HG03175 (cell line): ENCODE results near the gene FBLL1.
"Not testable (repeated sequence)": the region's sequence is repeated elsewhere in the genome, so short reads cannot be mapped to it uniquely, and the experiment has no call there.

Experiments
- ATAC-seq: cut with Tn5 transposase; IDR thresholded peaks from one replicate; pipeline ENCODE4 v1.9.1; 2021; ENCODE audit warnings: mild to moderate bottlenecking, moderate library complexity; ENCODE audit not compliant: unreplicated experiment

Gene FBLL1

DNA sequence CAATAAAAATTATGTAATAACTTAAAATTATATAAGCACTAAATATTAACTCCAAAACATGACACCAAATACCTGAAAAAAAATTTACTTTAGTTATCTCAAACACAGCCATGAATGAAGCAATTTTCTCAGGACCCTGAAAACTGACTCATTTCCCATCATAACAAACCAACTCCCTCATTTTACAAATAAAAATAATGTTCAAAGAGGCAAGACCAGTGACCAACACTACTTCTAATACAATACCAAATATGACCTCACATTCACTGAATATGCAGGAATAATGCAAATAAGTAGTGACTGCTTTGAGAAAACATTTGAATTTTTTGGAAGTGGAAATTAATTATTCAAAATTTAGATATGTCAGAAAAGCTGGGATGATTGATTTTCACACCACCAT, 21.6 kb downstream of the FBLL1 start:
- ATAC-seq, result no peak

DNA sequence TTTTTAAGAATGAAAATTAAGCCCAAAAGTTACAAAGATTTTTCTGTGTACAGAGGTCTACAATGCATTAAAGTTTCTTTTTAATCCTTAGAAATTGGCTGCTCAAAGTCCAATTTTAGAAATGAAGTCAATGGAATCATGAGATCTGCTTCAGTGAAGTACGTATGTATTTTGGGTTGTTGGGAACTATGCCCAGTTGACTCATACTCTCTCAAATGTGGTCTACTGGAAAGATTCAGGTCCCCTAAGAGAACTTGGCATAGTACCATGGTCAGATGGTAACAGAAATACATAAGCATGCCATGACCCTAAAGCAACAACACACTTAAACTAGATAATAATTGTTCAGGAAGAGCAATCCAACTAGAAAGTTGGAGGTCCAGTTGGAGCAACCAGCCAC, 23.0 kb downstream of the FBLL1 start:
- no peak for ATAC-seq

GRCh38 chr5:168553377-168554130, 24.4 kb downstream of the FBLL1 start:
- ATAC-seq, result no peak

DNA sequence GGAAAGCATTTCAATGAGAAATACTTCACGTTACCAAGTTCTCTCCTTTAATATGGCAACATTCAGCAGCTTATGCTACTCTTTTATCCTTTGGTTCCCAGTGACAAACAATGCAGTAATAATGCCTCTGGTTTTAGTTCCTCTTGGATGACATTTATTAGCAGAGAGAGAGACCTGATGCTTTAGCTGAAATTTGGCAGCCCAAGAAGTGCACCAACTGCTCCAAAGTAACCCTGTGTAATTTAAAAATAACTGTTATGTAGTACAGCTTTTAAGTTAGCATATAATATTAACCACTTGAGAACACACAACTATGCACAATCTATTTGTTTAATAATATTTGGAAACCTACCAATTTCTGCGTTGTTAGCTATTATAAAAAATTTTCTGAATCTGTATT, 28.3 kb downstream of the FBLL1 start:
- no peak for ATAC-seq

- ATAC-seq, result no peak
Measured at GRCh38 chr5:168562279-168562678, 33.2 kb downstream of the FBLL1 start.

DNA sequence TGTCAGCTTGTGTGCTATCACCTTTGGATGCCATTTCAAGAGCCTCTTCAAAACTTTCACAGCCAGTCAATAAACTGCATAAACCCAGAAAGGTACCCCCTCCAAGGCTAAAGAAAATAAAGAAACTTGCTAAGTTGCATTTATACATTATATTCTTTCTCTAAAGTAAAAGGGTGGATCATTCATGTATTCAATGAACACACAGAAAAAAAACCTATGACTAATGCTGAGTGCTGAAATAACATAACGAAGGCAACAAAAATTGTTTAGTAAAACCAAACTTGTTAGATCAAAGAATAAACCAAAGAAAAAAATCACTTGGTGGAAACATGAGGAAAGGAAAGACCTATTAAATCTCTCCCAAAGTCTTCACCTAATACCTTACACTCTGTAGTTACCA, 34.9 kb downstream of the FBLL1 start:
- ATAC-seq, result no peak

GRCh38 chr5:168568738-168569137, 39.6 kb downstream of the FBLL1 start:
- ATAC-seq, result no peak

DNA sequence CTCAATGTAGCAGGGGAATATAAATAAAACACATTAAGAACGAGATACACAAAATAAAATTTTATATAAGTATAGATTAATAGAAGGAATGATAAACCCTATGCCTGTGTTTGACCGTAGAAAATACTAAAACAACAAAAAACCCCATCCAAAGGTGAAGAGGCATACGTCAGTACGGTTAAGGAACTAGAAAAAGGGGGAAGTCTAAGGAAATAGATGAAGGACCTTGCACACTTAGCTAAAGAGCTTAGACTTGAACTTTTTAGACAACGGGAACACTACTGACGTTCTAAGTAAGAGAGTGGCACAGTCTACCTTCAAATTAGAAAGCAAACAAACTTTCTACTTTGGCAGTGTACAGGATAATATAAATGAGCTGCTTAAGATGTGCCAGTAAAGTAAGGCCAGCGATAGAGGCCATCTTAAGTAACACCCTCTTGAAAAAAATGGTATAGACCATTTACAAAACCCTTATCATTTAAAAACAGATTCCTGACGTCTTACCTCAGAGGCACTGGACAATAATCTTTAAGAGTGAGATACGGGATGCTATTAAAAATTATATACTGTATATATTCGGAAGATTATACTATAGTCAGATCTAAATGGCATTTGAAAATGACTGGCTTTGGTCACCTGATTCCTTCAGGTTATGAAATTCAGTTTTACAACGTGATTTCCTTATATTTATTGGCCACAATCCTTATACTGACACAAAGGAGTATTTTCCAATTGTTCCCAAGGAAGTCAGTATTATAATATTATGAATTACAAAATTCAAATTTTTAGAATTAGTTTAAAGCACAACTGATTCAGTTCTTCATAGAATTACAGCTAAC, 41.6 kb downstream of the FBLL1 start:
- no peak for ATAC-seq

- not testable (repeated sequence) for ATAC-seq
Measured at GRCh38 chr5:168573663-168574062, 44.6 kb downstream of the FBLL1 start.

DNA sequence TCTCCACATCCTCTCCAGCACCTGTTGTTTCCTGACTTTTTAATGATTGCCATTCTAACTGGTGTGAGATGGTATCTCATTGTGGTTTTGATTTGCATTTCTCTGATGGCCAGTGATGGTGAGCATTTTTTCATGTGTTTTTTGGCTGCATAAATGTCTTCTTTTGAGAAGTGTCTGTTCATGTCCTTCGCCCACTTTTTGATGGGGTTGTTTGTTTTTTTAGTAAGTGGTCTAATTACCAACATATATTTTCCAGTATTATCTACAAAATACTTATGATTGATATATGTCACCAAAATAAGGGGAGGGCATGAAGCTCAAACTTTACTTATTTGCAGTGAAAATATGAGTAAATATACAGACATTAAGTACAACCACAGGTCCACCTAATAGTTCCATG, 45.1 kb downstream of the FBLL1 start:
- not testable (repeated sequence) for ATAC-seq

- ATAC-seq, result no peak
Measured at GRCh38 chr5:168575391-168576372, 46.6 kb downstream of the FBLL1 start.

GRCh38 chr5:168578006-168578405, 48.9 kb downstream of the FBLL1 start:
- no peak for ATAC-seq

DNA sequence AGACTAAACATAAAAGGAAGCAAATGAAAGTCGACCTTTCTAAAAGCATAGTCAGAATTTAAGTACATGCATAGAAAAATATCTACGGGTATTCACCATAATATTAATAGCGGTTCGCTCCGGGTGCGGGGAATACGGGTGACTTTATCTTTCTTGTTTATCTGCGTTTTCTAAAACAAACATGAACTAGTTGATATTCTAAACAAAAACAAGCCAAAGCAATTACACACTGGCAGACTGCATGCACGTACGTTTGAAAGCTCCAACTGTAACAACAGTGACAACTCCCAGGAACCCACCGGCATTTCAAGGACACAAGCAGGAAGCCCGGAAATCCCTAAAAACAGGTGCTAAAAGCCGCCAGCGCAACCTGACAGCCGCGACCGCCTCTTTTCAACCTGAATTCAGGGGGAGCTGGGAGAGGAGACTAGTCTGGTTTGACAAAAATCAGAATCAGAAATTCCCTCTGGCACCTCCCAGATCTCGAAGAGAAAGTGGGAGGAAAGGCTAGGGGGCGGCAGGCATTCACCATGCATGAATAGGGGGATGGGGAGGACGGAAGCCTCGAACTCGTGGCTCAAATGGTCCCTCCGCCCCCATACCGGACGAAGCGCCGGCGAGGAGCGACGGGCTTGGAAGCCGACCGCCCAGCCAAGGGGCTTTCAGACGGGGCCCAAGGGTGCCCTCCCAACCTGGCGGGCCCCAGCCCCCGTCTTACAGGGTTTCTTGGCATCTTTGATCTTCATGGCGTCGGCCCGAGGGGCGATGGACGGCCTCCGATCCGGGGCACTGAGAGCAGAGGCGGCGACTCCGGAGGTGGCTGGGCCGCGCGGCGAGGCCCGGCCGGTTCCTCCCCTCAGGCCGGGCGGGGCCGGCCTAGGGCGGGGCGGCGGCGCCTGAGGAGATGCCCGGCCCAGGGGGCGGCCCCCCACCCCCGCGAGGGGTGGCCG, 49.7 kb downstream of the FBLL1 start, which contains the start of gene PANK3:
Gene PANK3 (minus strand): TSS at position 831 of the 950 bp plus-strand sequence. CDS start 85 bp downstream, at position 746.
- ATAC-seq, result peak; percentile 62

GRCh38 chr5:168579488-168580226, 50.6 kb downstream of the FBLL1 start:
- ATAC-seq, result peak; percentile 92

DNA sequence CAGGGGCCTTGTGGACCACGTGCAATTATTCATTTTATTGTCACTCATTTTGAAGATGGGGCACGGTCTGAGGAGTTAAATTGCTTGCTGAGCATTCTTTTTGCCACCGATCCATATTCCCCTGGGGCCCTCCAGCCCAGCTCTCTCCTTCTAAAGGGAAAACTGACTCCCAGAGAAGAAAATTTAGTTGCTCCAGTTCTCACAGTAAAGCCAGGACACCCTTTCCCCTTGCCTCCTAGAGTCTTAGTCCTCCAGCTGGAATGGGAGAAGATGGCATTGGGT, 51.1 kb downstream of the FBLL1 start:
- no peak for ATAC-seq
